ENCODE measurements around the gene PLXNB2. TPM values are rescaled to one million over a fixed set of nuclear protein-coding genes. Genes with fewer than 3 reads are reported as not detected.

Gene PLXNB2
- polyA plus RNA-seq, 3 donors: 38.2 to 368 (median 70.5) TPM

- Mint-ChIP-seq H3K36me3 (peaks cover 2 to 5% of the 10 kb centered on the region in 2 donors), H3K27ac (peak overlapping the region; percentile 81 to 96 (median 92)), H3K9me3 (peaks cover 0 to 2% (median 0%) of the 10 kb centered on the region in 7 donors), H3K4me3 (peak overlapping the region; percentile 75 to 96), H3K4me1 (peaks cover 31% of the 10 kb centered on the region), H3K27me3 (ENCODE audit: low read depth in 3 of 3) (peaks cover 2 to 3% (median 3%) of the 10 kb centered on the region in 3 donors)
- Histone ChIP-seq H3K4me2 (replicated peaks; ENCODE audit: extremely low read depth, low read length, poor library complexity, severe bottlenecking) (peak overlapping the region; percentile 84), H3K9ac (ENCODE audit: insufficient read depth, low read length, poor library complexity, severe bottlenecking) (peak overlapping the region; percentile 66), H3K36me3 (replicated peaks in 1 of 2; ENCODE audit: control insufficient read depth in 1 of 2, insufficient read depth in 2 of 2, low read length in 2 of 2) (peaks cover 0 to 4% of the 10 kb centered on the region in 2 donors), H3K27ac (ENCODE audit: low read depth in 1 of 2, low read length in 2 of 2) (peak overlapping the region; percentile 70 to 87), H3K79me2 (ENCODE audit: insufficient read depth, low read length) (peaks cover 11% of the 10 kb centered on the region), H3K4me1 (ENCODE audit: control insufficient read depth in 1 of 2, insufficient read depth in 2 of 2, low read length in 2 of 2) (peaks cover 34% of the 10 kb centered on the region in 2 donors), H3K9me3 (replicated peaks in 1 of 2; ENCODE audit: control insufficient read depth in 1 of 2, insufficient read depth in 1 of 2, low read length in 2 of 2) (no peaks in the 10 kb centered on the region), H4K20me1 (ENCODE audit: insufficient read depth, low read length) (no peaks in the 10 kb centered on the region), H3K27me3 (ENCODE audit: control insufficient read depth in 2 of 2, insufficient read depth in 2 of 2, low read length in 2 of 2) (no peaks in the 10 kb centered on the region), H3K4me3 (replicated peaks in 1 of 3; ENCODE audit: low read depth in 2 of 3, low read length in 3 of 3) (peak overlapping the region in 2 of 3 experiments; percentile 43 to 74), H2AFZ (ENCODE audit: insufficient read depth, low read depth, low read length, poor library complexity, severe bottlenecking) (peak overlapping the region; percentile 80)
- 50% methylated on average over 11 of the region's 14 CpGs for WGBS (ENCODE audit: insufficient coverage)
- no peak for DNase-seq
- intact Hi-C loops (cut with micrococcal nuclease): no loop called here
- no peak for TF ChIP-seq CTCF (IDR thresholded peaks at IDR 0.05)
Observed at GRCh38 chr22:50314081-50314454, 6.6 kb upstream of the PLXNB2 start.

GRCh38 chr22:50313600-50313999 lies 6.2 kb upstream of the PLXNB2 start:
- H3K9me3 Mint-ChIP-seq: peaks cover 0 to 2% (median 0%) of the 10 kb centered on the region in 7 donors
- Histone ChIP-seq H3K9me3 (replicated peaks in 1 of 2; ENCODE audit: control insufficient read depth in 1 of 2, insufficient read depth in 1 of 2, low read length in 2 of 2) (no peaks in the 10 kb centered on the region), H3K9ac (ENCODE audit: insufficient read depth, low read length, poor library complexity, severe bottlenecking) (peak overlapping the region; percentile 66), H3K27ac (ENCODE audit: low read depth in 1 of 2, low read length in 2 of 2) (peak overlapping the region; percentile 70 to 87), H2AFZ (ENCODE audit: insufficient read depth, low read depth, low read length, poor library complexity, severe bottlenecking) (no peak overlapping the region), H3K4me2 (replicated peaks; ENCODE audit: extremely low read depth, low read length, poor library complexity, severe bottlenecking) (peak overlapping the region; percentile 84), H3K36me3 (replicated peaks in 1 of 2; ENCODE audit: control insufficient read depth in 1 of 2, insufficient read depth in 2 of 2, low read length in 2 of 2) (peaks cover 0 to 4% of the 10 kb centered on the region in 2 donors), H3K4me3 (replicated peaks in 1 of 3; ENCODE audit: low read depth in 2 of 3, low read length in 3 of 3) (peak overlapping the region in 1 of 3 experiments; percentile 74), H4K20me1 (ENCODE audit: insufficient read depth, low read length) (no peaks in the 10 kb centered on the region), H3K4me1 (ENCODE audit: control insufficient read depth in 1 of 2, insufficient read depth in 2 of 2, low read length in 2 of 2) (peaks cover 39% of the 10 kb centered on the region in 2 donors), H3K27me3 (ENCODE audit: control insufficient read depth in 2 of 2, insufficient read depth in 2 of 2, low read length in 2 of 2) (no peaks in the 10 kb centered on the region), H3K79me2 (ENCODE audit: insufficient read depth, low read length) (peaks cover 11% of the 10 kb centered on the region)
- DNase-seq: no peak
- 82% methylated on average over 8 of the region's 17 CpGs for WGBS (ENCODE audit: insufficient coverage)
- peaks cover 2 to 5% of the 10 kb centered on the region in 2 donors for H3K36me3 Mint-ChIP-seq
- peaks cover 2 to 5% (median 3%) of the 10 kb centered on the region in 3 donors for H3K27me3 Mint-ChIP-seq (ENCODE audit: low read depth in 3 of 3)
- TF ChIP-seq CTCF (IDR thresholded peaks at IDR 0.05): no peak
- intact Hi-C loops (cut with micrococcal nuclease): no loop called here
- H3K4me3 Mint-ChIP-seq: peak overlapping the region in 1 of 2 donors; percentile 96
- H3K27ac Mint-ChIP-seq: peak overlapping the region in 5 of 7 donors; percentile 54 to 96 (median 85)
- peaks cover 36% of the 10 kb centered on the region for H3K4me1 Mint-ChIP-seq
